ENCODE results near the gene SLC22A23. TPM values are rescaled to one million over a fixed set of nuclear protein-coding genes. Genes with fewer than 3 reads are reported as not detected.

SLC22A23 gene
- total RNA-seq, 1 experiment from 2014 or later, result 6.8 TPM

- Histone ChIP-seq H4K20me1 (ENCODE audit: control insufficient read depth, insufficient read depth, insufficient read length) (no peaks in the 10 kb centered on the region), H2BK5ac (ENCODE audit: insufficient read length, low read length) (no peak overlapping the region), H2BK12ac (ENCODE audit: insufficient read length, low read depth, low read length) (no peak overlapping the region), H3K27ac (ENCODE audit: insufficient read length, low read depth, low read length) (no peak overlapping the region), H2AK5ac (ENCODE audit: insufficient read length, low read length) (no peak overlapping the region), H3K14ac (ENCODE audit: insufficient read depth, low read length) (no peak overlapping the region), H3K79me1 (ENCODE audit: insufficient read depth, low read depth, low read length, poor library complexity, severe bottlenecking) (no peaks in the 10 kb centered on the region), H3K56ac (ENCODE audit: insufficient read length, low read depth, low read length) (no peak overlapping the region), H3K23me2 (ENCODE audit: insufficient read length, low read depth, low read length, poor library complexity, severe bottlenecking) (no peaks in the 10 kb centered on the region), H3K4ac (ENCODE audit: low read depth, low read length) (no peak overlapping the region), H3K9me3 (ENCODE audit: control insufficient read depth, low read depth, low read length) (no peaks in the 10 kb centered on the region), H2AFZ (ENCODE audit: low read length) (no peak overlapping the region), H3K18ac (ENCODE audit: insufficient read length, low read depth, low read length) (no peak overlapping the region), H3K4me1 (ENCODE audit: insufficient read depth, low read length) (peaks cover 16% of the 10 kb centered on the region; the same call in 1 of the 2 replicates), H3T11ph (ENCODE audit: low read length) (no peak overlapping the region), H2BK15ac (ENCODE audit: low read depth, low read length) (no peak overlapping the region), H3K79me2 (ENCODE audit: insufficient read depth, low read length) (peaks cover 9% of the 10 kb centered on the region; the same call in 1 of the 2 replicates), H3K9ac (ENCODE audit: extremely low read depth, insufficient read length, low read length) (no peak overlapping the region), H3K27me3 (ENCODE audit: insufficient read depth, low read length) (no peaks in the 10 kb centered on the region), H4K5ac (ENCODE audit: insufficient read length, low read depth, low read length) (no peak overlapping the region), H4K8ac (replicated peaks; ENCODE audit: insufficient read length, low read depth, low read length) (no peak overlapping the region), H3K23ac (ENCODE audit: insufficient read length, low read depth, low read length) (no peak overlapping the region), H2BK120ac (ENCODE audit: low read depth, low read length, poor library complexity, severe bottlenecking) (no peak overlapping the region), H2BK20ac (ENCODE audit: low read depth, low read length, poor library complexity, severe bottlenecking) (no peak overlapping the region), H4K91ac (ENCODE audit: insufficient read length, low read depth, low read length) (no peak overlapping the region), H3K4me2 (ENCODE audit: insufficient read depth, insufficient read length, low read length) (no peak overlapping the region)
- Mint-ChIP-seq H3K4me1 (peaks cover 48 to 56% of the 10 kb centered on the region in 2 experiments), H3K36me3 (ENCODE audit: insufficient read depth in 1 of 3, low read depth in 3 of 3) (peaks cover 0 to 12% (median 2%) of the 10 kb centered on the region in 3 experiments; a peak in 3 of 7 replicates), H3K27ac (no peak overlapping the region; a peak in 1 of 7 replicates), H3K4me3 (no peak overlapping the region), H3K9me3 (no peaks in the 10 kb centered on the region; a peak in 1 of 5 replicates), H3K27me3 (ENCODE audit: low read depth) (no peaks in the 10 kb centered on the region; the same call in 1 of the 2 replicates)
- TF ChIP-seq, protein P1, sequence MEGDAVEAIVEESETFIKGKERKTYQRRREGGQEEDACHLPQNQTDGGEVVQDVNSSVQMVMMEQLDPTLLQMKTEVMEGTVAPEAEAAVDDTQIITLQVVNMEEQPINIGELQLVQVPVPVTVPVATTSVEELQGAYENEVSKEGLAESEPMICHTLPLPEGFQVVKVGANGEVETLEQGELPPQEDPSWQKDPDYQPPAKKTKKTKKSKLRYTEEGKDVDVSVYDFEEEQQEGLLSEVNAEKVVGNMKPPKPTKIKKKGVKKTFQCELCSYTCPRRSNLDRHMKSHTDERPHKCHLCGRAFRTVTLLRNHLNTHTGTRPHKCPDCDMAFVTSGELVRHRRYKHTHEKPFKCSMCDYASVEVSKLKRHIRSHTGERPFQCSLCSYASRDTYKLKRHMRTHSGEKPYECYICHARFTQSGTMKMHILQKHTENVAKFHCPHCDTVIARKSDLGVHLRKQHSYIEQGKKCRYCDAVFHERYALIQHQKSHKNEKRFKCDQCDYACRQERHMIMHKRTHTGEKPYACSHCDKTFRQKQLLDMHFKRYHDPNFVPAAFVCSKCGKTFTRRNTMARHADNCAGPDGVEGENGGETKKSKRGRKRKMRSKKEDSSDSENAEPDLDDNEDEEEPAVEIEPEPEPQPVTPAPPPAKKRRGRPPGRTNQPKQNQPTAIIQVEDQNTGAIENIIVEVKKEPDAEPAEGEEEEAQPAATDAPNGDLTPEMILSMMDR (conservative IDR thresholded peaks at IDR 0.05), result no peak
- DNase-seq, result no peak
- no CpG with 5 or more reads among the region's 20 CpGs for WGBS (ENCODE audit: extremely low coverage, insufficient read length, low lambda C conversion rate)
Observed at GRCh38 chr6:3426927-3427686, 29.7 kb downstream of the SLC22A23 start.
